AG10803 (cell line): ENCODE results near the gene BAMBI.
"Not testable (repeated sequence)": the region's sequence is repeated elsewhere in the genome, so short reads cannot be mapped to it uniquely, and the experiment has no call there.

Source experiments
- DNase-seq: peaks from one replicate; pipeline ENCODE4 v3.0.0; 2010; ENCODE audit warnings: low read depth
- H3K4me3 ChIP-seq: 2 replicates; pipeline ENCODE4 v1.5.1; 2011; ENCODE audit warnings: mild to moderate bottlenecking, low read length, control low read depth
- TF ChIP-seq, protein P1 (sequence below): conservative IDR thresholded peaks from 2 replicates; pipeline ENCODE4 v1.5.1; 2011; ENCODE audit warnings: mild to moderate bottlenecking, low read length, control low read depth, inconsistent platforms

The BAMBI gene

GRCh38 chr10:28638392-28638791, 38.9 kb upstream of the BAMBI start:
- TF ChIP-seq, protein P1, sequence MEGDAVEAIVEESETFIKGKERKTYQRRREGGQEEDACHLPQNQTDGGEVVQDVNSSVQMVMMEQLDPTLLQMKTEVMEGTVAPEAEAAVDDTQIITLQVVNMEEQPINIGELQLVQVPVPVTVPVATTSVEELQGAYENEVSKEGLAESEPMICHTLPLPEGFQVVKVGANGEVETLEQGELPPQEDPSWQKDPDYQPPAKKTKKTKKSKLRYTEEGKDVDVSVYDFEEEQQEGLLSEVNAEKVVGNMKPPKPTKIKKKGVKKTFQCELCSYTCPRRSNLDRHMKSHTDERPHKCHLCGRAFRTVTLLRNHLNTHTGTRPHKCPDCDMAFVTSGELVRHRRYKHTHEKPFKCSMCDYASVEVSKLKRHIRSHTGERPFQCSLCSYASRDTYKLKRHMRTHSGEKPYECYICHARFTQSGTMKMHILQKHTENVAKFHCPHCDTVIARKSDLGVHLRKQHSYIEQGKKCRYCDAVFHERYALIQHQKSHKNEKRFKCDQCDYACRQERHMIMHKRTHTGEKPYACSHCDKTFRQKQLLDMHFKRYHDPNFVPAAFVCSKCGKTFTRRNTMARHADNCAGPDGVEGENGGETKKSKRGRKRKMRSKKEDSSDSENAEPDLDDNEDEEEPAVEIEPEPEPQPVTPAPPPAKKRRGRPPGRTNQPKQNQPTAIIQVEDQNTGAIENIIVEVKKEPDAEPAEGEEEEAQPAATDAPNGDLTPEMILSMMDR = no peak
- H3K4me3 ChIP-seq = no peak overlapping the region
- DNase-seq = no peak

DNA sequence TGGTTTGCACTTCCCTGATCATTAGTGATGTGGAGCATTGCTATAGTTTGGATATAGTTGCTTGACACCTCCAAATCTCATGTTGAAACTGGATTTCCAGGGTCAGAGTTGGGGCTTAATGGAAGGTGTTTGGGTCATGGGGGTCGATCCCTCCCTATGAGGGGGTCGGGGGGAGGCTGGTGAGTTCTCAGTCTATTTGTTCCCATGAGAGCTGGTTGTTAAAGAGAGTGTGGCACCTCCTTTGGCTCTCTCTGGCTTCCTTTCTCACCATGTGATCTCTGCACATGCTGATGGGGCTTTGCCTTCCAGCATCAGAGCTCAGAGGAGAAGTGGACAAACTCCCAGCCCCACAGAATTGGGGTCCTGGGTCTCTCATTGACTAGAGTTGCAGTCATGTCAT, 36.8 kb upstream of the BAMBI start:
- H3K4me3 ChIP-seq = no peak overlapping the region
- DNase-seq = no peak
- TF ChIP-seq, protein P1 = no peak

- TF ChIP-seq, protein P1 = no peak
- no peak for DNase-seq
- H3K4me3 ChIP-seq = no peak overlapping the region
Observed at GRCh38 chr10:28644647-28645046, 32.7 kb upstream of the BAMBI start.

DNA sequence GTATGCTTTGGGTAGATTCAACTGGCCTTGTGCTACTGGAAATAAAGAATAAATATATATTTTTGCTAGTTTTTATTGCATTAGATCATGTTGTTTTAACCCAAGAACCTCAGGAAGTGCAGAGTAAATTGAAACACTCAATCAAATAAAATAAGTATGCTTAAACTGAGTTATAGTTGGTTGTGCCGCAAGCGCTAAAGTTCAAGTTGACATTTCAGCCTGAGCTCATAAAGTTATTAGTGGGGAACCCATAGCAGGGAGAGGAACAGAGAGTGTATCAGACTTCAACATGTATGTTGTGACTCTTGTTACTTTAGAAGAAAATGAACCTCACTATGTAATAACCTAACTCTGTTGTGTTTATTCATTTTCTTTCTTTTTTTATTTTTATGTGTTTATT, 25.2 kb upstream of the BAMBI start:
- TF ChIP-seq, protein P1 = no peak
- H3K4me3 ChIP-seq = no peak overlapping the region
- no peak for DNase-seq

DNA sequence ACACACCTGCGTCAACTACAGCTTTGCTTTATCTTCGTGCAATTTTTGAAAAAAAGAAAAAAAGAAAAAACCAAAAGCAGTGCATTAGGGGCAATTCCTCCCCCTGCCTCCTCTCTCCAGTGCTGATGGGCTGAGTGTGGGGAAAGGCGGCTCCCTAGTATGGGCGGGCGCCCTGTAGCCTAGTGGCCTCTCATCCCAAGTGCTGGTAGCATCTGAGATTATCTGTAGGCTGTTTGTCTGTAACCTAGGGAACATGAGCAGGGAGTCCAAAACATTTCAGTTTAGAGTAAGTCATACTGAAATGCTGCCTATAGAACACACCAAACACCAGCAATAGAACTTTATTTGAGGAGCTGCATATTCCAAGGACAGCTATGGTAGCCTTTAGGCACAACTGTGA, 24.6 kb upstream of the BAMBI start:
- no peak for DNase-seq
- TF ChIP-seq, protein P1 = no peak
- no peak overlapping the region for H3K4me3 ChIP-seq

DNA sequence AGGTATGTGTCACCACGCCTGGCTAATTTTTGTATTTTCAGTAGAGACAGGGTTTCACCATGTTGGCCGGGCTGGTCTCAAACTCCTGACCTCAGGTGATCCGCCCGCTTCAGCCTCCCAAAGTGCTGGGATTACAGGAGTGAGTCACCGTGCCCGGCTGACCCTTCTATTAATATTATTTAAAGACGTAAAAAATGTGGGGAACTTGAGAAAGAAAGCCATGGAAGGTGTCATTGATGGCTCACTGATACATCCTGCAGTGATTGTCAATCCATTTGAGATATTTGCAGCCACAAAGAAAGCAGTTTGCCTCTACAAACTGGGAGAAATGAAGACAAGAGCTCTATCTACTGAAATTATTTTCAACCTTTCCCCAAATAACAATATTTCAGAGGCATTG, 18.5 kb upstream of the BAMBI start:
- H3K4me3 ChIP-seq, DNase-seq: not testable (repeated sequence)

GRCh38 chr10:28661035-28661434, 16.3 kb upstream of the BAMBI start:
- DNase-seq = peak; percentile 88
- H3K4me3 ChIP-seq = no peak overlapping the region
- TF ChIP-seq, protein P1 = no peak
